Measurements from ENCODE around the gene PLEKHA5.
"Not testable (repeated sequence)": the region's sequence is repeated elsewhere in the genome, so short reads cannot be mapped to it uniquely, and the experiment has no call there.

PLEKHA5 gene

DNA sequence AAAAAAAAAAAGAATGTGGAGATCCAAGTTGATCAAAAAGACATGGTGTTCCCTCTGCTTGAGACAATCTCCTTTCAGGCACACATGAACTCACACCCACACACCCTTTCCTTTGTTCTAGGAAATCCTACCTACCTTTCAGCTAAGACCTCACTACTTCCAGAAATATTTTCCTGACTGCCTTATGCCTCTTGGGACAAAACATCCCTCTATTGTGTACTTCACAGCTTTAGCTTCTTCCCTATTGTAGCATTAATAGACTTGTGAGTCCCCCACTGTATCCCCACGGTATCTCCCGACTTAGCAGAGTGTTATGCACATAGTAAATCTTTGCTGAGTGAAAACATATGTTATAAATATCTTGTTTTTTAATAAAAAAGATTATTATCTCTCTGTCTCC lies 264.9 kb downstream of the PLEKHA5 start:
- Histone ChIP-seq H3K4me3 (ENCODE audit: low read depth in 1 of 2, low read length in 1 of 2) (no peak overlapping the region), H3K27me3 (no peaks in the 10 kb centered on the region), H3K9me3 (no peaks in the 10 kb centered on the region), H3K27ac (no peak overlapping the region), H3K36me3 (no peaks in the 10 kb centered on the region), H3K4me1 (ENCODE audit: control insufficient read depth in 1 of 2, insufficient read depth in 1 of 2, low read depth in 1 of 2, low read length in 1 of 2) (no peaks in the 10 kb centered on the region)
- TF ChIP-seq, protein P1, sequence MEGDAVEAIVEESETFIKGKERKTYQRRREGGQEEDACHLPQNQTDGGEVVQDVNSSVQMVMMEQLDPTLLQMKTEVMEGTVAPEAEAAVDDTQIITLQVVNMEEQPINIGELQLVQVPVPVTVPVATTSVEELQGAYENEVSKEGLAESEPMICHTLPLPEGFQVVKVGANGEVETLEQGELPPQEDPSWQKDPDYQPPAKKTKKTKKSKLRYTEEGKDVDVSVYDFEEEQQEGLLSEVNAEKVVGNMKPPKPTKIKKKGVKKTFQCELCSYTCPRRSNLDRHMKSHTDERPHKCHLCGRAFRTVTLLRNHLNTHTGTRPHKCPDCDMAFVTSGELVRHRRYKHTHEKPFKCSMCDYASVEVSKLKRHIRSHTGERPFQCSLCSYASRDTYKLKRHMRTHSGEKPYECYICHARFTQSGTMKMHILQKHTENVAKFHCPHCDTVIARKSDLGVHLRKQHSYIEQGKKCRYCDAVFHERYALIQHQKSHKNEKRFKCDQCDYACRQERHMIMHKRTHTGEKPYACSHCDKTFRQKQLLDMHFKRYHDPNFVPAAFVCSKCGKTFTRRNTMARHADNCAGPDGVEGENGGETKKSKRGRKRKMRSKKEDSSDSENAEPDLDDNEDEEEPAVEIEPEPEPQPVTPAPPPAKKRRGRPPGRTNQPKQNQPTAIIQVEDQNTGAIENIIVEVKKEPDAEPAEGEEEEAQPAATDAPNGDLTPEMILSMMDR (IDR thresholded peaks at IDR 0.05), result no peak

DNA sequence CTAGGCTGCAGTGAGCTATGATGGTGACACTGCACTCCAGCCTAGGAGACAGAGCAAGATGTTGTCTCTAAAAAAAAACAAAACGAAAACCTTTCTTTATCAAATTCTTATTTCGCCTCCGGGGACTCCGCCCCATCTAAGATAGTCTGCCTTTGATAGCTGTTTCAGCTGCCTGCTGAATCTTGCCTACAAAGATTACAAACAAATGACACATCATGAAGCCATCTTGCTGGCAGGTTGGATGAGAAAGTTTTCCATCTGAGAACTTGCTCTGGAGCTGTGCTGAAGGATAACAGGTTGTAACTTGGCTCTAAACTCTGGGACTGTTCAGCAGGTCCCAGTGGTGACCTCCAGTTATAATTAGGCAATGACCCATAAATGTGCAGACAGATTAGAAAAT lies 268.0 kb downstream of the PLEKHA5 start:
- H3K4me3 ChIP-seq (ENCODE audit: low read depth in 1 of 2, low read length in 1 of 2), result no peak overlapping the region
- H3K36me3 ChIP-seq, result no peaks in the 10 kb centered on the region
- TF ChIP-seq, protein P1 (IDR thresholded peaks at IDR 0.05), result no peak
- H3K9me3 ChIP-seq, result no peaks in the 10 kb centered on the region
- H3K27me3 ChIP-seq, result no peaks in the 10 kb centered on the region
- H3K4me1 ChIP-seq (ENCODE audit: control insufficient read depth in 1 of 2, insufficient read depth in 1 of 2, low read depth in 1 of 2, low read length in 1 of 2), result no peaks in the 10 kb centered on the region
- no peak overlapping the region for H3K27ac ChIP-seq

DNA sequence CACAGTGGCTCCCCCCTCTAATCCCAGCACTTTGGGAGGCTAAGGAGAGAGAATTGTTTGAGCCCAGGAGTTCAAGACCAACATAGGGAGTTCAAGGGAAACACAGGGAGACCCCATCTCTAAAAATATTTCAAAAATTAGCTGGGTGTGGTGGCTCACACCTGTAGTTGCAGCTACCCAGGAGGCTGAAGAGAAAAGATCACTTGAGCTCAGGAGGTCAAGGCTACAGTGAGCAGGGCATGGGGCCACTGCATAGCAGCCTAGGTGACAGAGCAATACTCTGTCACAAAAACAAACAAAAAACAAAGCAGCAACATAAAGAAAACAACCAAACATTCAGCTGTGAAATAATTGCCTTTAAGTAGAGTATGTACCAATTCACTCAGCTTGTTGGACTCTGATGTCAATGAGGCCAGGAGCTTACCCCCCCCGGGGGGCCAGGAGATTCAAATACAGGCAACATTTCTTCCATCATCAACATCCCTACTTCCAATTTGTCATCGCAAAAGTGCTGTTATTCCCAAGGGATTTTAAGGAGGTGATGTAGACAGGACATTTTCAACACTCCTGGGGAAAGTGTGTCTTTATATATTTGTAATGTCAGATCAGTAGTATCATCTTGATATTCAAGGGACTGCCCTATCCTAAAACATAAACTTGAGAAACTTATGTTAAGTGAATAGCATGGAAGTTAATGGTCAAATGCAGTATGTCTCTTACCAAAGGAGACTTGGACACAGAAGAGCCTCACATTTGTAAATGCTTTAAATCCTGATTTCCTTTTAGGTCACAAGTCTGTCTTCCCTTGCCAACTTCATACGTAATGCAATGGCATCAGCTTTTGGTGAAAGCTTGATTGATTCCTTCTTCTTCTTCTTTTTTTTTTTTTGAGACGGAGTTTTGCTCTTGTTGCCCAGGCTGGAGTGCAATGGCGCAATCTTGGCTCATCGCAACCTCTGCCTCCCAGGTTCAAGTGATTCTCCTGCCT lies 269.1 kb downstream of the PLEKHA5 start:
- TF ChIP-seq, protein P1 (IDR thresholded peaks at IDR 0.05), result no peak
- no peak overlapping the region for H3K27ac ChIP-seq
- no peak overlapping the region for H3K4me3 ChIP-seq (ENCODE audit: low read depth in 1 of 2, low read length in 1 of 2)
- no peaks in the 10 kb centered on the region for H3K9me3 ChIP-seq
- H3K27me3 ChIP-seq, result no peaks in the 10 kb centered on the region
- H3K36me3 ChIP-seq, result no peaks in the 10 kb centered on the region
- no peaks in the 10 kb centered on the region for H3K4me1 ChIP-seq (ENCODE audit: control insufficient read depth in 1 of 2, insufficient read depth in 1 of 2, low read depth in 1 of 2, low read length in 1 of 2)

DNA sequence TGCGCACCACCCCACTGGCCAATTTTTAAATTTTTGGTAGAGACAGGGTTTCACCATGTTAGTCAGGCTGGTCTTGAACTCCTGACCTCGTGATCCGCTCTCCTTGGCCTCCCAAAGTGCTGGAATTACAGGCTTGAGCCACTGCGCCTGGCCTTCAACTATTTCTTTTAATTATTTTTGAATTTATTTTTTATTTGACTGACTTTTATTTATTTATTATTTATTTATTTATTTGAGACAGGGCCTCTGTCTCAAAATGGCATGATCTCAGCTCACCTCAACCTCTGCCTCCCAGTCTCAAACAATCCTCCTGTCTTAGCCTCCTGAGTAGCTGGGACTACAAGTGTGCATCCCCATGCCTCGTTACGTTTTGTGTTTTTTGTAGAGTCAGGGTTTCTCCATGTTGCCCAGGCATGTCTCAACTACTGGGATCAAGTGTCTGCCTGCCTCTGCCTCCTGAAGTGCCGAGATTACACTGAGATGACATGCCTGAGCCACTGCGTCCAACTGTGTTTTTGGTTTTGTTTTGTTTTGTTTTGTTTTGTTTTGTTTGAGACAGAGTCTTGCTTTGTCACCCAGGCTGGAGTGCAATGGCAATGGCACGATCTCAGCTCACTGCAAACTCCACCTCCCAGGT lies 271.2 kb downstream of the PLEKHA5 start:
- not testable (repeated sequence) for H3K4me3 ChIP-seq (ENCODE audit: low read depth in 1 of 2, low read length in 1 of 2); H3K9me3 ChIP-seq; H3K27ac ChIP-seq; H3K27me3 ChIP-seq; H3K4me1 ChIP-seq (ENCODE audit: control insufficient read depth in 1 of 2, insufficient read depth in 1 of 2, low read depth in 1 of 2, low read length in 1 of 2); H3K36me3 ChIP-seq

DNA sequence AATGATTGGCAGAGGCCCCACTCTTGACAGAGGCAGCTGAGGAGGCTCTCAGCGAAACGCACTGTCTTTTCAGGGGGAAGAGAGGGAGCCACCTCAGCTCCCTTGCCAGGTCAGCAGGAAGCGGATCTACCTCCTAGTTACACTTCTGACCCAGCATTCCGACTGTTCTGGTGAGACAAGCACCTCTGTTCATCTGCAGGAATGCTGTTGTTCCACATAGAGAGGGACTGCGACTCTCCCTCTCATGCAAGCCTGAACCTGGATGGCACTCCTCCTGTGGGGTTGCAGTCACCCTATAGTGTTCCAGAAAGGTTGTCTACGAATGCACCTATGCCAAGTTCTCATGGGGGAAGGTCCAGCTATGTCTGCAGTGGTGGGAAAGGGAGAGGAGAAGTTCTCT lies 272.7 kb downstream of the PLEKHA5 start:
- H3K4me3 ChIP-seq (ENCODE audit: low read depth in 1 of 2, low read length in 1 of 2), result no peak overlapping the region
- no peaks in the 10 kb centered on the region for H3K4me1 ChIP-seq (ENCODE audit: control insufficient read depth in 1 of 2, insufficient read depth in 1 of 2, low read depth in 1 of 2, low read length in 1 of 2)
- no peaks in the 10 kb centered on the region for H3K27me3 ChIP-seq
- no peaks in the 10 kb centered on the region for H3K9me3 ChIP-seq
- H3K36me3 ChIP-seq, result no peaks in the 10 kb centered on the region
- TF ChIP-seq, protein P1 (IDR thresholded peaks at IDR 0.05), result no peak
- no peak overlapping the region for H3K27ac ChIP-seq
